Measurements from ENCODE around the gene PATE1. TPM values are rescaled to one million over a fixed set of nuclear protein-coding genes. Genes with fewer than 3 reads are reported as not detected.
"Not testable (repeated sequence)": the region's sequence is repeated elsewhere in the genome, so short reads cannot be mapped to it uniquely, and the experiment has no call there.

Gene PATE1
- total RNA-seq: not detected

- Histone ChIP-seq H3K4me1 (no peaks in the 10 kb centered on the region), H3K27me3 (no peaks in the 10 kb centered on the region), H3K27ac (no peak within 1 kb of the TSS), H3K9me3 (no peaks in the 10 kb centered on the region), H3K4me3 (no peak within 1 kb of the TSS), H3K36me3 (no peaks in the 10 kb centered on the region)
- no peak for TF ChIP-seq POLR2AphosphoS5 (IDR thresholded peaks at IDR 0.05; ENCODE audit: insufficient read depth in 1 of 2, low read depth in 1 of 2)
- TF ChIP-seq, protein P1, sequence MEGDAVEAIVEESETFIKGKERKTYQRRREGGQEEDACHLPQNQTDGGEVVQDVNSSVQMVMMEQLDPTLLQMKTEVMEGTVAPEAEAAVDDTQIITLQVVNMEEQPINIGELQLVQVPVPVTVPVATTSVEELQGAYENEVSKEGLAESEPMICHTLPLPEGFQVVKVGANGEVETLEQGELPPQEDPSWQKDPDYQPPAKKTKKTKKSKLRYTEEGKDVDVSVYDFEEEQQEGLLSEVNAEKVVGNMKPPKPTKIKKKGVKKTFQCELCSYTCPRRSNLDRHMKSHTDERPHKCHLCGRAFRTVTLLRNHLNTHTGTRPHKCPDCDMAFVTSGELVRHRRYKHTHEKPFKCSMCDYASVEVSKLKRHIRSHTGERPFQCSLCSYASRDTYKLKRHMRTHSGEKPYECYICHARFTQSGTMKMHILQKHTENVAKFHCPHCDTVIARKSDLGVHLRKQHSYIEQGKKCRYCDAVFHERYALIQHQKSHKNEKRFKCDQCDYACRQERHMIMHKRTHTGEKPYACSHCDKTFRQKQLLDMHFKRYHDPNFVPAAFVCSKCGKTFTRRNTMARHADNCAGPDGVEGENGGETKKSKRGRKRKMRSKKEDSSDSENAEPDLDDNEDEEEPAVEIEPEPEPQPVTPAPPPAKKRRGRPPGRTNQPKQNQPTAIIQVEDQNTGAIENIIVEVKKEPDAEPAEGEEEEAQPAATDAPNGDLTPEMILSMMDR (IDR thresholded peaks at IDR 0.05): no peak
- TF ChIP-seq POLR2A (IDR thresholded peaks at IDR 0.05): no peak
- intact Hi-C loops (cut with DNase I): no loop called here
- DNase-seq (ENCODE audit: extremely low spot score in 2 of 2): no peak
These were observed at the start of gene PATE1 for GRCh38 chr11:125745979-125746378. Gene PATE1 (plus strand): TSS chr11:125746279. CDS start chr11:125746305, 26 bp downstream.

DNA sequence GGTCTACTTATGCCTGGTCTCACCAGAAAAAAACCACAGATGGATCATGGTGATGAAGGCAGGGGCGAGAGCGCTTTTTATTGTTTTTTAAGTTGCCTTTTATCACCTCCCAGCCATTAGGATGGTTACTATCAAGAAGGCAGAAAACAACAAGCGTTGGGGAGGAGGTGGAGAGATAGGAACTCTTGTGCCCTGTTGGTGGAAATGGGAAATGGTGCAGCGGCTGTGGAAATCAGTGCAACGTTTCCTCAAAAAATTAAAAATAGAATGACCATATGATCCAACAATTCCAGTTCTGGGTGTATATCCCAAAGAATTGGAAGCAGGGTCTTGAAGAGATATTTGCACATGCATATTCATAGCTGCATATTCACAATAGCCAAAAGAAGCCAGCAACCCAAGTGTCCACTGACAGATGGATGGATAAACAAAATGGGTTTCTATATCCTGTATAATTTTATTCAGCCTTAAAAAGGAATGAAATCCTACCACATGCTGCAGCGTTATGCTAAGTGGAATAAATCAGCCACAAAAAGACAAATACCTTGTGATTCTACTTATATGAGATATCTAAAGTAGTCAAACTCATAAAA, 45.0 kb upstream of the PATE1 start:
- Histone ChIP-seq H3K4me3 (no peak overlapping the region), H3K9me3 (no peaks in the 10 kb centered on the region), H3K36me3 (no peaks in the 10 kb centered on the region), H3K27ac (no peak overlapping the region), H3K4me1 (no peaks in the 10 kb centered on the region), H3K27me3 (no peaks in the 10 kb centered on the region)
- no peak for DNase-seq (ENCODE audit: extremely low spot score in 2 of 2)
- TF ChIP-seq, protein P1 (IDR thresholded peaks at IDR 0.05): no peak
- TF ChIP-seq POLR2AphosphoS5 (IDR thresholded peaks at IDR 0.05; ENCODE audit: insufficient read depth in 1 of 2, low read depth in 1 of 2) (no peak), POLR2A (IDR thresholded peaks at IDR 0.05) (no peak)
- intact Hi-C loops (cut with DNase I): no loop called here

- no peaks in the 10 kb centered on the region for H3K4me1 ChIP-seq
- no peak for DNase-seq (ENCODE audit: extremely low spot score in 2 of 2)
- no peak for TF ChIP-seq POLR2A (IDR thresholded peaks at IDR 0.05)
- TF ChIP-seq POLR2AphosphoS5 (IDR thresholded peaks at IDR 0.05; ENCODE audit: insufficient read depth in 1 of 2, low read depth in 1 of 2): no peak
- TF ChIP-seq, protein P1 (IDR thresholded peaks at IDR 0.05): no peak
- H3K9me3 ChIP-seq: no peaks in the 10 kb centered on the region
- H3K27ac ChIP-seq: no peak overlapping the region
- no peak overlapping the region for H3K4me3 ChIP-seq
- intact Hi-C loops (cut with DNase I): no loop called here
- no peaks in the 10 kb centered on the region for H3K36me3 ChIP-seq
- no peaks in the 10 kb centered on the region for H3K27me3 ChIP-seq
These were observed 44.0 kb upstream of the PATE1 start for GRCh38 chr11:125701858-125702621.

DNA sequence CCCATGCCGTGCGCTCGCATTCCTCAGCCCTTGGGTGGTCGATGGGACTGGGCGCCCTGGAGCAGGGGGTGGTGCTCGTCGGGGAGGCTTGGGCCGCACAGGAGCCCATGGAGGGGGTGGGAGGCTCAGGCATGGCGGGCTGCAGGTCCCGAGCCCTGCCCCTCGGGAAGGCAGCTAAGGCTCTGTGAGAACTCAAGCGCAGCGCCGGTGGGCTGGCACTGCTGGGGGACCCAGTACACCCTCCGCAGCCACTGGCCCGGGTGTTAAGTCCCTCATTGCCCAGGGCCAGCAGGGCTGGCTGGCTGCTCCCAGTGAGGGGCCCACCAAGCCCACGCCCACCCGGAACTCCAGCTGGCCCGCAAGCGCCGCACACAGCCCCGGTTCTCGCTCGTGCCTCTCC, 41.4 kb upstream of the PATE1 start:
- H3K36me3 ChIP-seq; DNase-seq (ENCODE audit: extremely low spot score in 2 of 2); intact Hi-C loops (cut with DNase I); H3K27ac ChIP-seq; H3K4me1 ChIP-seq; H3K9me3 ChIP-seq; H3K4me3 ChIP-seq; H3K27me3 ChIP-seq: not testable (repeated sequence)

- Histone ChIP-seq H3K4me1 (no peaks in the 10 kb centered on the region), H3K36me3 (no peaks in the 10 kb centered on the region), H3K9me3 (no peaks in the 10 kb centered on the region), H3K27me3 (no peaks in the 10 kb centered on the region), H3K27ac (no peak overlapping the region), H3K4me3 (no peak overlapping the region)
- DNase-seq (ENCODE audit: extremely low spot score in 2 of 2): no peak
- intact Hi-C loops (cut with DNase I): no loop called here
- TF ChIP-seq, protein P1 (IDR thresholded peaks at IDR 0.05): no peak
- TF ChIP-seq POLR2A (IDR thresholded peaks at IDR 0.05) (no peak), POLR2AphosphoS5 (IDR thresholded peaks at IDR 0.05; ENCODE audit: insufficient read depth in 1 of 2, low read depth in 1 of 2) (no peak)
These were observed 25.3 kb upstream of the PATE1 start for GRCh38 chr11:125720781-125721180.
